Measurements from ENCODE around the gene EVL. TPM values are rescaled to one million over a fixed set of nuclear protein-coding genes. Genes with fewer than 3 reads are reported as not detected.
"Not testable (repeated sequence)": the region's sequence is repeated elsewhere in the genome, so short reads cannot be mapped to it uniquely, and the experiment has no call there.

EVL gene
- total RNA-seq, result 40.3 TPM
- 93.8 TPM for polyA plus RNA-seq

GRCh38 chr14:100065111-100065871, at the start of gene EVL:
Gene EVL (plus strand): TSS chr14:100065422. CDS start chr14:100065501, 79 bp downstream.
- H3K27ac ChIP-seq (ENCODE audit: low read depth), result no peak within 1 kb of the TSS
- H3K4me3 ChIP-seq (ENCODE audit: low read depth, low read length), result peak within 1 kb of the TSS; percentile 10
- DNase-seq (ENCODE audit: extremely low spot score), result no peak
- no peaks in the 10 kb centered on the region for H3K36me3 ChIP-seq (ENCODE audit: insufficient read depth)
- no peaks in the 10 kb centered on the region for H3K4me1 ChIP-seq (ENCODE audit: insufficient read depth)
- 83% methylated on average over 6 of the region's 6 CpGs for WGBS

- 79% methylated on average over 5 of the region's 5 CpGs for WGBS
- Histone ChIP-seq H3K4me1 (ENCODE audit: insufficient read depth) (no peaks in the 10 kb centered on the region), H3K36me3 (ENCODE audit: insufficient read depth) (no peaks in the 10 kb centered on the region), H3K4me3 (ENCODE audit: low read depth, low read length) (no peak overlapping the region), H3K27ac (ENCODE audit: low read depth) (no peak overlapping the region)
- DNase-seq (ENCODE audit: extremely low spot score), result no peak
Measured at GRCh38 chr14:100017553-100017952, 47.7 kb upstream of the EVL start.

DNA sequence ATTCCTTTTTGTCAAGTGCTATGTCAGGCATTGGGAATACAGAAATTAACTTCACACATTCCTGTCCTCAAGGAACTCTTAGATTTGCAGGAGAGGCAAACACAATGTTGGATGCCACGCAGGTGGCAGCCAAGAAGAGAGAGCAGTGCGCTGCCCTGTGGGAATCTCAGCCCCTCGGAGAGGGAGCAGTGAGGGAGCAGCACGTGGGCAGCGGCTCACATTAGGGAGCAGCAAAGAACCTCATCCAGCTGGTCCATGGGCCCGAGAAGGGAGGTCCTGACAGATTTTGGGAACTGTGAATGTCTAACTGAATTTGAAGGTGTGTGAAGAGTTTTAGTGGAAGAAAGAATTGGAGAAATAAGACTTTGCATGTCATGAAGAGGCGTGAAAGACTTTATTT, 47.2 kb upstream of the EVL start:
- Histone ChIP-seq H3K4me3 (ENCODE audit: low read depth, low read length) (no peak overlapping the region), H3K36me3 (ENCODE audit: insufficient read depth) (no peaks in the 10 kb centered on the region), H3K27ac (ENCODE audit: low read depth) (no peak overlapping the region), H3K4me1 (ENCODE audit: insufficient read depth) (no peaks in the 10 kb centered on the region)
- WGBS, result 85% methylated on average over 7 of the region's 7 CpGs
- no peak for DNase-seq (ENCODE audit: extremely low spot score)

DNA sequence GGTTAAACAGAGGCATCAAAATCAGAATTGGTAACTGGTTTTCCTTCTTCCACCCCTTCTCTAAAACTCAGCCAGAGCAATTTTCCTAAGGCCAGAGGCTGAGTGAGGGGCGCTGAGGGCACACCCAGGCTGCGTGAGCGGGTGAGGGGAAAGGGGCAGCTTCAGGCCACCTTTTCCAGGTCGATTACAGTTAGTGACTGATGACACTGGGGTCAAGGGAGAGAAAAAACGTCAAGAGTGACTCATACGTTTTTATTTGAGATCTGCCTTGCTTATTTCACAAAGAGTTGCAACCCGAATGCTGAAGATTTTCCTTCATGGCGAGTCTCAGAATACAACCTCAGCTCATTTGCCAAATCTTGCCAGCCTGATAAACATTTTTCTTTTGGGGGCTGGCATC, 46.7 kb upstream of the EVL start:
- no peak overlapping the region for H3K4me3 ChIP-seq (ENCODE audit: low read depth, low read length)
- H3K4me1 ChIP-seq (ENCODE audit: insufficient read depth), result no peaks in the 10 kb centered on the region
- H3K27ac ChIP-seq (ENCODE audit: low read depth), result no peak overlapping the region
- WGBS, result 66% methylated on average over 8 of the region's 8 CpGs
- H3K36me3 ChIP-seq (ENCODE audit: insufficient read depth), result no peaks in the 10 kb centered on the region
- DNase-seq (ENCODE audit: extremely low spot score), result no peak

- H3K4me1 ChIP-seq (ENCODE audit: insufficient read depth), result no peaks in the 10 kb centered on the region
- DNase-seq (ENCODE audit: extremely low spot score), result no peak
- H3K27ac ChIP-seq (ENCODE audit: low read depth), result no peak overlapping the region
- no peak overlapping the region for H3K4me3 ChIP-seq (ENCODE audit: low read depth, low read length)
- H3K36me3 ChIP-seq (ENCODE audit: insufficient read depth), result no peaks in the 10 kb centered on the region
- 53% methylated on average over 8 of the region's 8 CpGs for WGBS
Measured at GRCh38 chr14:100019156-100019744, 46.0 kb upstream of the EVL start.

DNA sequence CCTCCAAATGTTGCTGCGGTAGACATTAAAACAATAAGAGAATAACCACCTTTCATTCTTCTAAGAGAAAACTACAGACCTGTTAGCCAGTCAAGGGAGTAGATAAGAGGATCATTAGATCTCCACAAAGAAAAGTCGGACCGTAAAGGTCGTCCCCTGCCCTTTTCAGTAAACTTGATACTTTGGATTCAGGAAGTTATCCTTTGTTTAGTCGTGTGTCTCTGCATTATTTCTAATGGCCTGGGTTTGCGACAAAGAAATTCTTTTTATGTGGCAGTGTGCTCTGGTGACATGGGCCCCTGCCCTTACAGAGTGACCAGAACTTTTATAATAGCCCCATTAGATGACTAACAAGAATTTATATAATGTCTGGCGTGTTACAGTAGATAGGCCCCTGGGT, 44.6 kb upstream of the EVL start:
- WGBS, result 70% methylated on average over 7 of the region's 7 CpGs
- peaks cover 1% of the 10 kb centered on the region for H3K4me1 ChIP-seq (ENCODE audit: insufficient read depth)
- H3K27ac ChIP-seq (ENCODE audit: low read depth), result no peak overlapping the region
- no peaks in the 10 kb centered on the region for H3K36me3 ChIP-seq (ENCODE audit: insufficient read depth)
- H3K4me3 ChIP-seq (ENCODE audit: low read depth, low read length), result no peak overlapping the region
- no peak for DNase-seq (ENCODE audit: extremely low spot score)

DNA sequence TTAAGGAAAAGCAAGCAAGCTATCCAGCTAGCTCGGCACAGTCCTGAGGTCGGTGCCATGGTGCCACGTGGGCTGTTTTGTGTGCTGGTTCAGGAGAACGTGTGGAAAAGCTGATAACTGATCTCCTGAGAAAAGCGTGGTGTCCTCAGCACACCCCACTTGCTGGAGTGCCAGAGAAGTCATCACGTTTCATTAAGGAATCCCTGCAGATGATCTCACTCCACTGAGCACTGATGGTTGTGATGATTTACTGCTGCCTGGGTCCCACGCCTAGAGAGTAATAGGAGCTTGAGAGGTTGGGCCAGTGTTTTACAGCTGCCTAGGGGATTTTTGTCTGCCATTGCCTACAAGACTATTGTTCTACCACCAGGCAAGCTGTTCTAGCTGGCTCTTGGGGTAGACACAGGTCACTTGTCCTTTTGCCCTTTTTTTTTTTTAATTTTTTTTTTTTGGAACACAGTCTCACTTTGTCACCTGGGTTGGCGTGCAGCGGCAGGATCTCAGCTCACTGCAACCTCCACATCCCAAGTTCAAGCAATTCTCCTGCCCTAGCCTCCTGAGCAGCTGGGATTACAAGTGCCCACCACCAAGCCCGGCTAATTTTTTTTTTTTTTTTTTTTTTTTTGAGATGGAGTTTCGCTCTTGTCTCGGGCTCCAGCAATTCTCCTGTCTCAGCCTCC, 42.3 kb upstream of the EVL start:
- WGBS, result 68% methylated on average over 12 of the region's 12 CpGs
- no peak for DNase-seq (ENCODE audit: extremely low spot score)

GRCh38 chr14:100025111-100025510, 40.1 kb upstream of the EVL start:
- H3K4me3 ChIP-seq (ENCODE audit: low read depth, low read length), result no peak overlapping the region
- H3K27ac ChIP-seq (ENCODE audit: low read depth), result no peak overlapping the region
- DNase-seq (ENCODE audit: extremely low spot score), result no peak
- no peaks in the 10 kb centered on the region for H3K36me3 ChIP-seq (ENCODE audit: insufficient read depth)
- WGBS, result 42% methylated on average over 1 of the region's 1 CpG
- H3K4me1 ChIP-seq (ENCODE audit: insufficient read depth), result peaks cover 1% of the 10 kb centered on the region

More for the DNA sequence above, 42.3 kb upstream of the EVL start:
- Histone ChIP-seq H3K4me3 (ENCODE audit: low read depth, low read length) (no peak overlapping the region), H3K27ac (ENCODE audit: low read depth) (no peak overlapping the region), H3K4me1 (ENCODE audit: insufficient read depth) (peaks cover 1% of the 10 kb centered on the region), H3K36me3 (ENCODE audit: insufficient read depth) (no peaks in the 10 kb centered on the region)

DNA sequence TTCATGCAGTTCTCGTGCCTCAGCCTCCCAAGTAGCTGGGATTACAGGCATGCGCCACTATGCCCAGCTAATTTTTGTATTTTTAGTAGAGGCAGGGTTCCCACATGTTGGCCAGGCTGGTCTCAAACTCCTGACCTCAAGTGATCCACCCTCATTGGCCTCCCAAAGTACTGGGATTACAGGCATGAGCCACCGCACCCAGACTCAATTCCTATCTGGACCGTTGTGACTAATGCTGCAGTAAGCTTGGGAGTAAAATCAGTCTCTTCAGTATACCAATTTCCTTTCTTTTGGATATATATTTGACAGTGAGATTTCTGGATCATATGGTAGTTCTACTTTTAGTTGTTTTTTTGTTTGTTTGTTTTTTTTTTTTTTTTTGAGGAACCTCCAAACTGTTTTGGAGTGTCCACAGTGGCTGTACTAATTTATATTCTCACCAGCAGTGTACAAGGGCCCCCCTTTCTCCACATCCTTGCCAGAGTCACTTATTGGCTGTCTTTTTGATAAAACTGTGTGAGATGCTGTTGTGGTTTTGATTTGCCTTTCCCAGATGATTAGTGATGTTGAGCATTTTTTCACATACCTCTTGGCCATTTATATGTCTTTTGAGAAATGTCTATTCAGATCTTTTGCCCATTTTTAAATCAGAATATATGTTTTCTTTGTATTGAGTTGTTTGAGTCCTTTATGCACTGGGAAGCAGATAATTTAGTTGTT, 37.3 kb upstream of the EVL start:
- WGBS, result 98% methylated on average over 4 of the region's 4 CpGs
- Histone ChIP-seq H3K4me3 (ENCODE audit: low read depth, low read length) (no peak overlapping the region), H3K4me1 (ENCODE audit: insufficient read depth) (peaks cover 1% of the 10 kb centered on the region), H3K27ac (ENCODE audit: low read depth) (no peak overlapping the region), H3K36me3 (ENCODE audit: insufficient read depth) (no peaks in the 10 kb centered on the region)
- no peak for DNase-seq (ENCODE audit: extremely low spot score)

DNA sequence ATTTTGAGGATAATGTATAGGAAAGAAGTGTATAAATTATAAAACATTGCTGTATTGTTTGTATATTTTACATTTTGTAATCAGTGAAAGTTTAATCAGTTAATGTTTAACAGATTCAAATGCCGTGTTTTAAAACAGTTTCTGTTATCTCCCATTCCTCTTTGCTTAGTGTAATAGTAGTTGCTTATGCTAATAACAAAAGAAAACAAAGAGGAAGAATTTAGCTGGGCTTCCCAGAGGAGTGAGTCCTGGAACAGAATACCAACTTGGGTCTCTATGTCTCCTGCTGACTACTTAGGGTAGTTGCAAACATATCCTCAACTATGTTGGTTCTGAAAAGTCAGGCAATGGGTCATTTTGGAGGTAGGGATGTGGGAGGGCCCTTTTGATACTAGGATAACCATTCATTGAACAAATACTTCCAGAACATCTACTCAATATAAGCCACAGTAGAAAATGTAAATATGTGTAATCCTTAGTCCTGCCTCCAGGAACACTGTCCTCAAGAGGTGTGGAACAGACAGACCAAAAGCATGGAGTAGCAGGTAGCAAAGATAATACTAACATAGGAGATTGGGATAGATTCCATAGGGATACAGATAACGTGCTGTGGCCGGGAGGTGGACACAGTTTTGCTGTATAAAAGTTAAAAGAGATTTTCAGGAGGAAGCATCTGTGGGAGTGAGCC, 36.1 kb upstream of the EVL start:
- Histone ChIP-seq H3K36me3 (ENCODE audit: insufficient read depth) (no peaks in the 10 kb centered on the region), H3K4me3 (ENCODE audit: low read depth, low read length) (no peak overlapping the region), H3K4me1 (ENCODE audit: insufficient read depth) (peaks cover 1% of the 10 kb centered on the region), H3K27ac (ENCODE audit: low read depth) (no peak overlapping the region)
- WGBS, result 88% methylated on average over 3 of the region's 3 CpGs
- DNase-seq (ENCODE audit: extremely low spot score), result no peak

DNA sequence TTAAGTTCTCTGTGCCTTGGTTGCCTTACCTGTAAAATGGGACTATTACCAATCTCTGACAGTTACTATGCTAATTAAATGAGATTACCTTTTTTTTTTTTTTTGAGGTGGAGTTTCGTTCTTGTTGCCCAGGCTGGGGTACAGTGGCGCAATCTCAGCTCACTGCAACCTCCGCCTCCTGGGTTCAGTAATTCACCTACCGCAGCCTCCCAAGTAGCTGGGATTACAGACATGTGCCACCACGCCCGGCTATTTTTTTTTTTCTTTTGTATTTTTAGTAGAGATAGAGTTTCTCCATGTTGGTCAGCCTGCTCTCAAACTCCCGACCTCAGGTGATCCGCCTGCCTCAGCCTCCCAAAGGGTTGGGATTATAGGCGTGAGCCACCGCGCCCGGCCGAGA, 35.2 kb upstream of the EVL start:
- 90% methylated on average over 13 of the region's 13 CpGs for WGBS
- DNase-seq (ENCODE audit: extremely low spot score); H3K27ac ChIP-seq (ENCODE audit: low read depth); H3K4me3 ChIP-seq (ENCODE audit: low read depth, low read length); H3K36me3 ChIP-seq (ENCODE audit: insufficient read depth); H3K4me1 ChIP-seq (ENCODE audit: insufficient read depth): not testable (repeated sequence)

GRCh38 chr14:100030452-100031153, 34.6 kb upstream of the EVL start:
- no peak overlapping the region for H3K4me3 ChIP-seq (ENCODE audit: low read depth, low read length)
- DNase-seq (ENCODE audit: extremely low spot score), result no peak
- no peak overlapping the region for H3K27ac ChIP-seq (ENCODE audit: low read depth)
- 72% methylated on average over 7 of the region's 7 CpGs for WGBS
- H3K36me3 ChIP-seq (ENCODE audit: insufficient read depth), result no peaks in the 10 kb centered on the region
- no peaks in the 10 kb centered on the region for H3K4me1 ChIP-seq (ENCODE audit: insufficient read depth)

All from urinary bladder (tissue), 4 donors.